Activated CD8-positive, alpha-beta T cell treated with anti-CD3 and anti-CD28 coated beads for 36 hours (primary cell): ENCODE data around the gene CH25H. TPM values are rescaled to one million over a fixed set of nuclear protein-coding genes. Genes with fewer than 3 reads are reported as not detected.

Source experiments
- ATAC-seq: fragments of 200-7000 bp; cut with Tn5 transposase; one replicate; pipeline ENCODE4 v1.10.0; 2021; ENCODE audit warnings: mild to moderate bottlenecking, moderate library complexity
- CTCF ChIA-PET: fragments of 350-600 bp; sonication (Branson Sonifier 250); formaldehyde crosslinking; loops from one replicate; lab custom pipeline; 2021; ENCODE audit warnings: antibody characterized with exemption; lab: Charles Lee
- POLR2A ChIA-PET: fragments of 350-600 bp; sonication (Branson Sonifier 250); formaldehyde crosslinking; loops from one replicate; lab custom pipeline; 2021; ENCODE audit warnings: antibody characterized with exemption; lab: Charles Lee
- DNase-seq: peaks from one replicate; pipeline ENCODE4 v3.0.0-alpha.2; 2020
- H3K27ac Mint-ChIP-seq: one replicate; pipeline ENCODE4 v1.8.0; 2021; ENCODE audit warnings: mild to moderate bottlenecking, mixed read lengths
- H3K27me3 Mint-ChIP-seq: one replicate; pipeline ENCODE4 v1.8.0; 2021; ENCODE audit warnings: mixed read lengths
- H3K36me3 Mint-ChIP-seq: one replicate; pipeline ENCODE4 v1.8.0; 2021; ENCODE audit warnings: low read depth, mixed read lengths
- H3K4me1 Mint-ChIP-seq: one replicate; pipeline ENCODE4 v1.8.0; 2021; ENCODE audit warnings: low read depth, mixed read lengths
- H3K4me3 Mint-ChIP-seq: one replicate; pipeline ENCODE4 v1.8.0; 2021; ENCODE audit warnings: mild to moderate bottlenecking, moderate library complexity, mixed read lengths
- H3K9me3 Mint-ChIP-seq: one replicate; pipeline ENCODE4 v1.8.0; 2021; ENCODE audit warnings: mixed read lengths
- intact Hi-C: fragments of 100-400 bp; cut with micrococcal nuclease; formaldehyde crosslinking; loops from one replicate; pipeline ENCODE4 v1.10.0; 2022
- total RNA-seq, 2 experiments: library from RNA; stranded (reverse); gene quantifications; one replicate each; pipeline ENCODE4 v1.2.3, GENCODE V29; 2021
- TF ChIP-seq, protein P1 (sequence below): fragments of 200-600 bp; IDR thresholded peaks from one replicate; pipeline ENCODE4 v1.8.0; 2022; ENCODE audit warnings: antibody characterized with exemption, mild to moderate bottlenecking

CH25H gene
- total RNA-seq, 2 experiments from 2014 or later = not detected

DNA sequence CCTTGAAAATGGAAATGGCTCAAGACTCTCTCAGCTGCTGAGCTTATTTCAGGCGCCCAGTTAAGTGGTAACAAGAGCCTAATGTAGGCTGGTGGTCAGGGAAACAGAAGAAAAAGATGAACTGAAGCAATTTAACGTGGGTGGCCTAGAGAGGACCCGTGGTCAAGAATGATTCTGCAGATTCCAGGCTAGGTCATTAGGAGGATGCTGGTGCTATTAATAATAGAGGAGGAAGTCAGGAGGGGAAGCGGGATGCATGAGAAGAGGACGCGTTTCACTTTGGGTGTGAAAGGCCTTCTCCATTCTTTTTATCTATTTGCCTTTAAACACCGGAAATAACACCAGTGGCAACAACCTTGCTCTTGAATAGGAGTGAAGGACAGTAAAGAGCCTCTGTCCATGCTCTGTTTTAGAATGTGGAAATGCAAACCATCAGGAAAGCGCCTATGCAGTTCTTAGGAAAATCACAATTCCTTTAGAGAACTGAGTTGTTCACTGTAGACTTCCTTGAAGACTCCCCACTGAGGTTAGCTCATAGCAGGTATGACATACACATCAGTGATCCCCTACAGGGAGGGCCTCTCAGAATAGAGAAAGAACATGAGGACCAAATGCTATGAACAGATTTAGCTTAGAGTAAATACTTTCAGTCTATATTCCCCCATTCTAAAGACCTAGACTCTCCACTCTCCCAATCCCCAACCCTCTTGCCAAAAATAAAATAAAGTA, 35.9 kb upstream of the CH25H start:
- H3K27ac Mint-ChIP-seq = no peak overlapping the region
- no peak overlapping the region for H3K4me3 Mint-ChIP-seq
- H3K27me3 Mint-ChIP-seq = no peaks in the 10 kb centered on the region
- intact Hi-C loops = no loop called here
- no peaks in the 10 kb centered on the region for H3K9me3 Mint-ChIP-seq
- POLR2A ChIA-PET = interaction anchor here (0.5 to 0.6 kb wide), 2 partner anchors 79 to 1449 kb away, joined by 3 to 4 read pairs; no protein-coding TSS in a partner anchor
- H3K4me1 Mint-ChIP-seq = no peaks in the 10 kb centered on the region
- TF ChIP-seq, protein P1, sequence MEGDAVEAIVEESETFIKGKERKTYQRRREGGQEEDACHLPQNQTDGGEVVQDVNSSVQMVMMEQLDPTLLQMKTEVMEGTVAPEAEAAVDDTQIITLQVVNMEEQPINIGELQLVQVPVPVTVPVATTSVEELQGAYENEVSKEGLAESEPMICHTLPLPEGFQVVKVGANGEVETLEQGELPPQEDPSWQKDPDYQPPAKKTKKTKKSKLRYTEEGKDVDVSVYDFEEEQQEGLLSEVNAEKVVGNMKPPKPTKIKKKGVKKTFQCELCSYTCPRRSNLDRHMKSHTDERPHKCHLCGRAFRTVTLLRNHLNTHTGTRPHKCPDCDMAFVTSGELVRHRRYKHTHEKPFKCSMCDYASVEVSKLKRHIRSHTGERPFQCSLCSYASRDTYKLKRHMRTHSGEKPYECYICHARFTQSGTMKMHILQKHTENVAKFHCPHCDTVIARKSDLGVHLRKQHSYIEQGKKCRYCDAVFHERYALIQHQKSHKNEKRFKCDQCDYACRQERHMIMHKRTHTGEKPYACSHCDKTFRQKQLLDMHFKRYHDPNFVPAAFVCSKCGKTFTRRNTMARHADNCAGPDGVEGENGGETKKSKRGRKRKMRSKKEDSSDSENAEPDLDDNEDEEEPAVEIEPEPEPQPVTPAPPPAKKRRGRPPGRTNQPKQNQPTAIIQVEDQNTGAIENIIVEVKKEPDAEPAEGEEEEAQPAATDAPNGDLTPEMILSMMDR = no peak
- ATAC-seq (no peak), DNase-seq (no peak)
- no peaks in the 10 kb centered on the region for H3K36me3 Mint-ChIP-seq
- CTCF ChIA-PET = interaction anchor here (1.2 to 1.7 kb wide), 2 partner anchors 25 to 308 kb away, joined by 3 to 7 read pairs; no protein-coding TSS in a partner anchor

DNA sequence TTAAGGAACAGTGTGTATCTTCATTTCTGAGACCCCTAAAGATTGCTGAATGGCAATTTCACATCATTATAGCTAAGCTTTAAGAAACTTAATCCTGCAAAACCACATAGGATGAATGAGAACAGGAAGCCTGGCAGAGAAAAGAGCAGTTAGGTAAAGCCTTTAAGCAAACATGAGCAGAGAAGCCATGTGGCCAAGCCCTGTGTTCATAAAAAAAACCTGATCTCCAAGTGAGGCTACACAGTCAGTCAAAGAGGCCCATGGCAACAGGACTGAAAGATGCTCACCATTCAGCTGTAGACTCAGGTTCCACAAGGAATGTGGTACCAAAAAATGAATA, 35.2 kb upstream of the CH25H start:
- Mint-ChIP-seq H3K4me1 (no peaks in the 10 kb centered on the region), H3K9me3 (no peaks in the 10 kb centered on the region), H3K27ac (no peak overlapping the region), H3K27me3 (no peaks in the 10 kb centered on the region), H3K36me3 (no peaks in the 10 kb centered on the region), H3K4me3 (no peak overlapping the region)
- intact Hi-C loops = no loop called here
- DNase-seq (no peak), ATAC-seq (no peak)
- ChIA-PET CTCF (interaction anchor here (1.2 to 1.7 kb wide), 2 partner anchors 25 to 308 kb away, joined by 3 to 7 read pairs; no protein-coding TSS in a partner anchor), POLR2A (interaction anchor here (0.5 kb wide), 1 partner anchor 79 kb away, joined by 3 read pairs; no protein-coding TSS in a partner anchor)
- TF ChIP-seq, protein P1 = no peak

DNA sequence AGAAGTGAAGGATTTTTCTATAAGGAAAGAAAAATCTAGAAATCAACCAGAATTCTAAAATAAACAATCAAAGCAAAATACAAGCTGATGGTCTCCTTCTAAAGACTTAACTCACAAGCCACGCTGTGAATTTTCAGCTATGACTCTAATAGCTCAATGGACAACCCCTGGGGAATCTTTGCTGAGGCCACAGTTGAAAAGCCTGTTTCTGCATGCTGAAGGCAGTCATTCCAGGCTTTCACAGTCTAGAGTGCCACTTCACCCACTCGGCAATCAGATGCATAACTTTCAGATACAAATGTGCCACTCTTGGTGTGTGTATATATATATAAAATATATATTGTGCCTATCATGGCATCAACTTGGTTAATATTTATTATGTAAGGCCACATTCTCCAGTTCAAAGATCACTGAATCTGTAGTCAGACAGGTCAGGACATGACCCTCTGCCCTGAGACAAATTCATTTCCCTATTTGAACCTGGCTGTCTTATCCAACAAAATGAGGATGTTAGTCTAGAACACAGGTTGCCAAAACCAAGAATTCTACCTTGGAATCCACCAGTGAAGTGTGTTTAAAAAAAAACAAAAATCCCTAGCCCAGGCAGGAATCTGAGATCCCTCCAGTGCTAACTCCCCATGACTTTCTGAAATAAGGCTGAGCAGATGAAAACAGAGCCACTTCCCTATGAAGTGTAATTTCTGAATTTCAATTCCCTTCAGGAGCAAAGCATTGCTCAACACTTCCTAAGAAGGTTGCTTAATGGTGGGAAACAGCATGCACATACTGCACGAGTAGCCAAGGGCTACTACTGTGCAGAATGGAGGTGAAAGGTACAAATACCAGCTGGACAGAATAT, 34.6 kb upstream of the CH25H start:
- DNase-seq (no peak), ATAC-seq (no peak)
- no peak overlapping the region for H3K4me3 Mint-ChIP-seq
- no peaks in the 10 kb centered on the region for H3K9me3 Mint-ChIP-seq
- POLR2A ChIA-PET = no interaction called here
- no peaks in the 10 kb centered on the region for H3K4me1 Mint-ChIP-seq
- intact Hi-C loops = no loop called here
- no peaks in the 10 kb centered on the region for H3K36me3 Mint-ChIP-seq
- TF ChIP-seq, protein P1 = no peak
- H3K27me3 Mint-ChIP-seq = no peaks in the 10 kb centered on the region
- CTCF ChIA-PET = interaction anchor here (1.2 to 1.9 kb wide), 3 partner anchors 11 to 24 kb away, joined by 4 to 8 read pairs (median 7); no protein-coding TSS in a partner anchor
- H3K27ac Mint-ChIP-seq = no peak overlapping the region

DNA sequence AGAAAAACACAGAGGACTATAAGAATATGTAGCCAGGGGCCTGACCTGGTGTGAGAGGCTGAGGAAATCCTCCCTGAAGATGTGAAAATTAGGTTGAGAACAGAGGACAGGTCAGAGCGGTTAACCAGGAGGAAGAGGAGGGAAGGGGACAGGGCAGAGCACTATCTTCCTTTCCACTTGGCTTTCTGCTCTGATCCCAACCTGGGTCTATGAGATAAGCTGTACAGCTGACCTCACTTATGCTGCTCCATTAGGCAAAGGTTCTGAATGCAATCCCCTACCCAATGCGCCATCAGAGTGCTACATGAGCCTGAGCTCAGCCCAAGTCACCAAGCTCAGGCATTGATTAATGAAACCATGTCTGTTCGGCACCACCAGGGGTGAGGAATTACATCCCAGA, 33.9 kb upstream of the CH25H start:
- no peaks in the 10 kb centered on the region for H3K36me3 Mint-ChIP-seq
- H3K27ac Mint-ChIP-seq = no peak overlapping the region
- H3K4me1 Mint-ChIP-seq = no peaks in the 10 kb centered on the region
- H3K9me3 Mint-ChIP-seq = no peaks in the 10 kb centered on the region
- ATAC-seq = no peak
- ChIA-PET POLR2A (interaction anchor here (1.9 kb wide), 1 partner anchor 10 kb away, joined by 6 read pairs; the partner anchor contains the start of gene LIPA), CTCF (interaction anchor here (1.0 to 1.9 kb wide), 3 partner anchors 10 to 212 kb away, joined by 3 to 8 read pairs (median 4); no protein-coding TSS in a partner anchor)
- intact Hi-C loops = no loop called here
- no peaks in the 10 kb centered on the region for H3K27me3 Mint-ChIP-seq
- no peak overlapping the region for H3K4me3 Mint-ChIP-seq
- TF ChIP-seq, protein P1 = no peak
- DNase-seq = no peak
